Gastroesophageal sphincter (tissue), 4 donors: ENCODE results near the gene MRPS14. TPM values are rescaled to one million over a fixed set of nuclear protein-coding genes. Genes with fewer than 3 reads are reported as not detected.

Experiments
- ATAC-seq: fragments of 150-250 bp; one replicate; pipeline ENCODE4 v1.9.1; 2016; ENCODE audit warnings: mild to moderate bottlenecking, moderate library complexity
- H3K27ac ChIP-seq, 4 donors: fragments of 200-600 bp; sonication (generic) in 3 of 4; 1 replicate in 3 of 4; 2 replicates in 1 of 4; pipeline ENCODE4 v1.5.1; 2016 to 2019
- H3K27me3 ChIP-seq: fragments of 200-600 bp; sonication (generic); one replicate; pipeline ENCODE4 v1.5.1; 2019
- H3K36me3 ChIP-seq, 2 donors: fragments of 200-600 bp; sonication (generic); one replicate each; pipeline ENCODE4 v1.5.1; 2019; ENCODE audit warnings: control low read depth in 1 of 2
- H3K4me1 ChIP-seq, 3 donors: fragments of 200-600 bp; sonication (generic); 1 replicate in 2 of 3; 2 replicates in 1 of 3; pipeline ENCODE4 v1.5.1; 2016 to 2019; ENCODE audit warnings: control low read depth in 2 of 3
- H3K4me3 ChIP-seq, 2 donors: fragments of 200-600 bp; sonication (generic); one replicate each; pipeline ENCODE4 v1.5.1; 2019; ENCODE audit warnings: mild to moderate bottlenecking in 1 of 2, moderate library complexity in 1 of 2
- H3K9me3 ChIP-seq, 3 donors: fragments of 200-600 bp; sonication (generic); one replicate each; pipeline ENCODE4 v1.5.1; 2017 to 2019; ENCODE audit warnings: control low read depth in 2 of 3
- CTCF ChIP-seq, 4 experiments: fragments of 200-600 bp in 2 of 4; fragments of 450-650 bp in 2 of 4; sonication (generic) in 1 of 4; IDR thresholded peaks; one replicate each; pipeline ENCODE4 v1.5.1; 2017 to 2019; ENCODE audit warnings: antibody characterized with exemption in 4 of 4, mild to moderate bottlenecking in 2 of 4, moderate library complexity in 2 of 4
- EP300 ChIP-seq: sonication (generic); formaldehyde crosslinking; IDR thresholded peaks from one replicate; pipeline ENCODE4 v1.6.1; 2017; ENCODE audit warnings: antibody characterized with exemption, mild to moderate bottlenecking
- POLR2A ChIP-seq, 2 donors: fragments of 450-650 bp; IDR thresholded peaks; one replicate each; pipeline ENCODE4 v1.6.1; 2017; ENCODE audit warnings: antibody characterized with exemption in 2 of 2, mild to moderate bottlenecking in 2 of 2, moderate library complexity in 1 of 2
- POLR2AphosphoS5 ChIP-seq: sonication (generic); formaldehyde crosslinking; IDR thresholded peaks from one replicate; pipeline ENCODE4 v1.6.1; 2017; ENCODE audit warnings: antibody characterized with exemption
- WGBS, 2 donors: methylation state at CpG; one replicate each; pipeline ENCODE4 v1.1.5; 2018; ENCODE audit warnings: low coverage in 1 of 2; 5-methylcytosine and 5-hydroxymethylcytosine counted together
- total RNA-seq, 4 donors: library from RNA; depleted of rRNA; stranded (reverse); fragments of >200 nt; gene quantifications; one replicate each; pipeline ENCODE4 v1.1.0, GENCODE V29; 2016

Gene MRPS14
- total RNA-seq, 4 donors from 2014 or later = 25.7 to 36.6 (median 28.2) TPM

- no peak for TF ChIP-seq POLR2A (IDR thresholded peaks at IDR 0.05)
- TF ChIP-seq POLR2AphosphoS5 = no peak
- TF ChIP-seq EP300 = no peak
- no peak for TF ChIP-seq CTCF (IDR thresholded peaks at IDR 0.05)
- no peak overlapping the region for H3K27ac ChIP-seq
- H3K27me3 ChIP-seq = no peaks in the 10 kb centered on the region
- no peak for ATAC-seq
- no peaks in the 10 kb centered on the region for H3K4me1 ChIP-seq
- 67 to 83% methylated on average over 1 of the region's 1 CpG for WGBS, 2 donors
- H3K4me3 ChIP-seq = no peak overlapping the region
- H3K36me3 ChIP-seq = peaks cover 8 to 100% of the 10 kb centered on the region in 2 donors
- no peaks in the 10 kb centered on the region for H3K9me3 ChIP-seq
Measured at GRCh38 chr1:175013445-175013844, 9.8 kb downstream of the MRPS14 start.

- H3K27ac ChIP-seq = no peak overlapping the region
- ATAC-seq = no peak
- H3K36me3 ChIP-seq = peaks cover 8 to 93% of the 10 kb centered on the region in 2 donors
- H3K4me3 ChIP-seq = no peak overlapping the region
- no peak for TF ChIP-seq EP300
- TF ChIP-seq POLR2AphosphoS5 = no peak
- TF ChIP-seq CTCF (IDR thresholded peaks at IDR 0.05) = no peak
- TF ChIP-seq POLR2A (IDR thresholded peaks at IDR 0.05) = no peak
- no peaks in the 10 kb centered on the region for H3K9me3 ChIP-seq
- peaks cover 0 to 2% (median 0%) of the 10 kb centered on the region in 3 donors for H3K4me1 ChIP-seq
- 51 to 65% methylated on average over 4 to 9 of the region's 10 CpGs for WGBS, 2 donors
- no peaks in the 10 kb centered on the region for H3K27me3 ChIP-seq
Measured at GRCh38 chr1:175009532-175009931, 13.7 kb downstream of the MRPS14 start.

- TF ChIP-seq POLR2AphosphoS5 = no peak
- no peak for TF ChIP-seq EP300
- TF ChIP-seq POLR2A (IDR thresholded peaks at IDR 0.05) = no peak
- no peak for TF ChIP-seq CTCF (IDR thresholded peaks at IDR 0.05)
- Histone ChIP-seq H3K9me3 (no peaks in the 10 kb centered on the region), H3K4me1 (peaks cover 0 to 43% (median 0%) of the 10 kb centered on the region in 3 donors), H3K36me3 (peaks cover 0 to 50% of the 10 kb centered on the region in 2 donors), H3K27ac (no peak overlapping the region), H3K4me3 (no peak overlapping the region), H3K27me3 (no peaks in the 10 kb centered on the region)
- WGBS, 2 donors = 72 to 86% methylated on average over 6 to 7 of the region's 8 CpGs
- no peak for ATAC-seq
Measured at GRCh38 chr1:175005085-175005783, 18.0 kb downstream of the MRPS14 start.

- H3K4me1 ChIP-seq = peaks cover 0 to 48% (median 0%) of the 10 kb centered on the region in 3 donors
- TF ChIP-seq CTCF (IDR thresholded peaks at IDR 0.05) (no peak), POLR2AphosphoS5 (no peak), POLR2A (IDR thresholded peaks at IDR 0.05) (no peak), EP300 (no peak)
- 42 to 73% methylated on average over 2 of the region's 2 CpGs for WGBS, 2 donors
- no peak overlapping the region for H3K4me3 ChIP-seq
- ATAC-seq = no peak
- H3K36me3 ChIP-seq = peaks cover 0 to 33% of the 10 kb centered on the region in 2 donors
- no peaks in the 10 kb centered on the region for H3K9me3 ChIP-seq
- H3K27ac ChIP-seq = no peak overlapping the region
- H3K27me3 ChIP-seq = no peaks in the 10 kb centered on the region
Measured at GRCh38 chr1:175003521-175003920, 19.7 kb downstream of the MRPS14 start.

- no peaks in the 10 kb centered on the region for H3K27me3 ChIP-seq
- no peak for ATAC-seq
- H3K9me3 ChIP-seq = no peaks in the 10 kb centered on the region
- peaks cover 0 to 28% of the 10 kb centered on the region in 2 donors for H3K36me3 ChIP-seq
- H3K4me3 ChIP-seq = no peak overlapping the region
- H3K27ac ChIP-seq = no peak overlapping the region
- no peak for TF ChIP-seq CTCF (IDR thresholded peaks at IDR 0.05)
- no peak for TF ChIP-seq POLR2A (IDR thresholded peaks at IDR 0.05)
- no peak for TF ChIP-seq EP300
- TF ChIP-seq POLR2AphosphoS5 = no peak
- H3K4me1 ChIP-seq = peaks cover 0 to 53% (median 0%) of the 10 kb centered on the region in 3 donors
- 67 to 73% methylated on average over 1 to 14 of the region's 17 CpGs for WGBS, 2 donors
Measured at GRCh38 chr1:175002910-175003517, 20.2 kb downstream of the MRPS14 start.
